HEK293 (cell line): ENCODE measurements around the gene HOXB4.

Experiments used
- EGR2 ChIP-seq: fragments of 450-650 bp; formaldehyde crosslinking; IDR thresholded peaks from 2 replicates; pipeline ENCODE4 v1.5.1; 2016; ENCODE audit warnings: low read depth, missing biosample characterization, missing genetic modification characterization
- FEZF1 ChIP-seq: fragments of 450-650 bp; formaldehyde crosslinking; IDR thresholded peaks from 2 replicates; pipeline ENCODE4 v1.5.1; 2016; ENCODE audit warnings: missing biosample characterization, missing genetic modification characterization
- GFI1B ChIP-seq: fragments of 450-650 bp; formaldehyde crosslinking; IDR thresholded peaks from 2 replicates; pipeline ENCODE4 v1.5.1; 2016; ENCODE audit warnings: missing biosample characterization, missing genetic modification characterization
- GLI4 ChIP-seq: fragments of 450-650 bp; formaldehyde crosslinking; IDR thresholded peaks from 2 replicates; pipeline ENCODE4 v1.5.1; 2016; ENCODE audit warnings: missing biosample characterization, missing genetic modification characterization
- GLIS1 ChIP-seq: fragments of 450-650 bp; formaldehyde crosslinking; IDR thresholded peaks from 2 replicates; pipeline ENCODE4 v1.5.1; 2016; ENCODE audit warnings: missing biosample characterization, missing genetic modification characterization
- KLF8 ChIP-seq: fragments of 450-650 bp; formaldehyde crosslinking; IDR thresholded peaks from 2 replicates; pipeline ENCODE4 v1.5.1; 2016; ENCODE audit warnings: missing biosample characterization, missing genetic modification characterization
- REPIN1 ChIP-seq: fragments of 450-650 bp; formaldehyde crosslinking; IDR thresholded peaks from 2 replicates; pipeline ENCODE4 v1.5.1; 2017; ENCODE audit warnings: missing biosample characterization, missing genetic modification characterization, low read depth
- REST ChIP-seq: fragments of 450-650 bp; formaldehyde crosslinking; IDR thresholded peaks from 2 replicates; pipeline ENCODE4 v1.5.1; 2016; ENCODE audit warnings: missing biosample characterization, missing genetic modification characterization
- SP7 ChIP-seq: fragments of 450-650 bp; formaldehyde crosslinking; IDR thresholded peaks from 2 replicates; pipeline ENCODE4 v1.5.1; 2016; ENCODE audit warnings: missing biosample characterization, missing genetic modification characterization
- ZBTB17 ChIP-seq: fragments of 450-650 bp; formaldehyde crosslinking; IDR thresholded peaks from 2 replicates; pipeline ENCODE4 v1.5.1; 2016; ENCODE audit warnings: missing biosample characterization, missing genetic modification characterization
- ZBTB20 ChIP-seq: fragments of 450-650 bp; formaldehyde crosslinking; IDR thresholded peaks from 2 replicates; pipeline ENCODE4 v1.5.1; 2016; ENCODE audit warnings: missing biosample characterization, missing genetic modification characterization
- ZNF112 ChIP-seq: fragments of 450-650 bp; formaldehyde crosslinking; IDR thresholded peaks from 2 replicates; pipeline ENCODE4 v1.5.0; 2017; ENCODE audit warnings: missing biosample characterization, missing genetic modification characterization
- ZNF18 ChIP-seq: fragments of 450-650 bp; formaldehyde crosslinking; IDR thresholded peaks from 2 replicates; pipeline ENCODE4 v1.5.1; 2016; ENCODE audit warnings: missing biosample characterization, missing genetic modification characterization
- ZNF202 ChIP-seq: fragments of 450-650 bp; formaldehyde crosslinking; IDR thresholded peaks from 2 replicates; pipeline ENCODE4 v1.5.1; 2016; ENCODE audit warnings: missing biosample characterization, missing genetic modification characterization, borderline replicate concordance
- ZNF223 ChIP-seq: fragments of 450-650 bp; formaldehyde crosslinking; IDR thresholded peaks from 2 replicates; pipeline ENCODE4 v1.5.1; 2016; ENCODE audit warnings: missing biosample characterization, missing genetic modification characterization
- ZNF280D ChIP-seq: fragments of 450-650 bp; formaldehyde crosslinking; IDR thresholded peaks from 2 replicates; pipeline ENCODE4 v1.5.1; 2016; ENCODE audit warnings: missing biosample characterization, missing genetic modification characterization
- ZNF324 ChIP-seq: fragments of 450-650 bp; formaldehyde crosslinking; IDR thresholded peaks from 2 replicates; pipeline ENCODE4 v1.5.1; 2016; ENCODE audit warnings: missing biosample characterization, missing genetic modification characterization
- ZNF335 ChIP-seq: fragments of 450-650 bp; formaldehyde crosslinking; conservative IDR thresholded peaks from 2 replicates; pipeline ENCODE4 v1.5.1; 2016; ENCODE audit warnings: missing biosample characterization, missing genetic modification characterization
- ZNF362 ChIP-seq: fragments of 450-650 bp; formaldehyde crosslinking; IDR thresholded peaks from 2 replicates; pipeline ENCODE4 v1.5.1; 2016; ENCODE audit warnings: missing biosample characterization, missing genetic modification characterization
- ZNF394 ChIP-seq: fragments of 450-650 bp; formaldehyde crosslinking; IDR thresholded peaks from 2 replicates; pipeline ENCODE4 v1.5.1; 2016; ENCODE audit warnings: missing biosample characterization, missing genetic modification characterization, mild to moderate bottlenecking, moderate library complexity, borderline replicate concordance
- ZNF423 ChIP-seq: fragments of 450-650 bp; formaldehyde crosslinking; IDR thresholded peaks from 2 replicates; pipeline ENCODE4 v1.5.1; 2016; ENCODE audit warnings: missing biosample characterization, missing genetic modification characterization
- ZNF513 ChIP-seq: fragments of 450-650 bp; IDR thresholded peaks from 2 replicates; pipeline ENCODE4 v1.5.1; 2018; ENCODE audit warnings: missing biosample characterization, missing genetic modification characterization
- ZNF585B ChIP-seq: fragments of 450-650 bp; formaldehyde crosslinking; IDR thresholded peaks from 2 replicates; pipeline ENCODE4 v1.5.1; 2016; ENCODE audit warnings: missing biosample characterization, missing genetic modification characterization
- ZNF624 ChIP-seq: fragments of 450-650 bp; formaldehyde crosslinking; IDR thresholded peaks from 2 replicates; pipeline ENCODE4 v1.5.1; 2017; ENCODE audit warnings: missing biosample characterization, missing genetic modification characterization
- ZNF660 ChIP-seq: fragments of 450-650 bp; IDR thresholded peaks from 2 replicates; pipeline ENCODE4 v1.5.1; 2018; ENCODE audit warnings: missing biosample characterization, mild to moderate bottlenecking, missing genetic modification characterization
- ZNF768 ChIP-seq: fragments of 450-650 bp; formaldehyde crosslinking; IDR thresholded peaks from 2 replicates; pipeline ENCODE4 v1.5.1; 2018; ENCODE audit warnings: missing biosample characterization, mild to moderate bottlenecking, missing genetic modification characterization
- ZNF785 ChIP-seq: fragments of 450-650 bp; formaldehyde crosslinking; IDR thresholded peaks from 2 replicates; pipeline ENCODE4 v1.5.1; 2016; ENCODE audit warnings: missing biosample characterization, missing genetic modification characterization
- ZNF830 ChIP-seq: fragments of 450-650 bp; IDR thresholded peaks from 2 replicates; pipeline ENCODE4 v1.5.0; 2018; ENCODE audit warnings: missing biosample characterization, missing genetic modification characterization, low read depth, mild to moderate bottlenecking, moderate library complexity
- ZSCAN4 ChIP-seq: fragments of 450-650 bp; formaldehyde crosslinking; IDR thresholded peaks from 2 replicates; pipeline ENCODE4 v1.5.1; 2017; ENCODE audit warnings: missing biosample characterization, missing genetic modification characterization

Gene HOXB4

GRCh38 chr17:48605409-48605919 is 27.3 kb upstream of the HOXB4 start (continued):
- no peak for TF ChIP-seq ZNF362 (tag by site-specific recombination)
- TF ChIP-seq ZNF423 (tag by site-specific recombination) = peak; percentile 98
- no peak for TF ChIP-seq ZNF768 (tag by site-specific recombination)
- TF ChIP-seq ZNF785 (tag by site-specific recombination) = no peak
- no peak for TF ChIP-seq ZNF624
- TF ChIP-seq ZNF830 (tag by site-specific recombination) = no peak
- TF ChIP-seq ZNF324 (tag by site-specific recombination) = no peak
- peak; percentile 74 for TF ChIP-seq EGR2 (tag by site-specific recombination)
- TF ChIP-seq ZNF513 (tag by site-specific recombination) = no peak
- TF ChIP-seq ZNF112 (tag by site-specific recombination) = no peak
- no peak for TF ChIP-seq ZNF223 (tag by site-specific recombination)
- TF ChIP-seq ZNF280D (tag by site-specific recombination) = no peak
- peak; percentile 25; the same call in 1 of the 2 replicates for TF ChIP-seq KLF8 (tag by site-specific recombination)
- TF ChIP-seq REST (tag by site-specific recombination) = no peak
- 0 out of 2 replicates have a peak, but pooled peaks have one; percentile 35 for TF ChIP-seq SP7 (tag by site-specific recombination)
- TF ChIP-seq REPIN1 = no peak
- TF ChIP-seq GLIS1 (tag by site-specific recombination) = peak; percentile 89
- TF ChIP-seq GFI1B (tag by site-specific recombination) = no peak
- no peak for TF ChIP-seq FEZF1 (tag by site-specific recombination)
- no peak for TF ChIP-seq ZSCAN4 (tag by site-specific recombination)
- TF ChIP-seq ZNF18 (tag by site-specific recombination) = no peak
- TF ChIP-seq GLI4 (tag by site-specific recombination) = no peak
- peak; percentile 67 for TF ChIP-seq ZNF335 (tag by site-specific recombination)
- TF ChIP-seq ZNF202 (tag by site-specific recombination) = no peak
- peak; percentile 22; the same call in 1 of the 2 replicates for TF ChIP-seq ZBTB20 (tag by site-specific recombination)
- TF ChIP-seq ZNF585B (tag by site-specific recombination) = no peak
- peak; percentile 11; the same call in 1 of the 2 replicates for TF ChIP-seq ZBTB17 (tag by site-specific recombination)
- TF ChIP-seq ZNF660 (tag by site-specific recombination) = 0 out of 2 replicates have a peak, but pooled peaks have one; percentile 29
- TF ChIP-seq ZNF394 (tag by site-specific recombination) = no peak
